Prostate gland (tissue), 2 donors: Measurements from ENCODE around the gene WWTR1. TPM values are rescaled to one million over a fixed set of nuclear protein-coding genes. Genes with fewer than 3 reads are reported as not detected.
A peak's percentile ranks its signal among the peaks of the same experiment; 100 is the strongest.

Experiments used
- DNase-seq: peaks from one replicate; pipeline ENCODE4 v3.0.0-alpha.2; 2019; ENCODE audit warnings: low spot score
- H3K27ac ChIP-seq, 2 donors: fragments of 200-600 bp; sonication (generic); 2 replicates each; pipeline ENCODE4 v1.5.1; 2017 to 2019
- H3K27me3 ChIP-seq: fragments of 200-600 bp; sonication (generic); replicated peaks from 2 replicates; pipeline ENCODE4 v1.5.1; 2019; ENCODE audit not compliant: insufficient read depth
- H3K36me3 ChIP-seq, 2 donors: fragments of 200-600 bp; sonication (generic); 1 replicate in 1 of 2; 2 replicates in 1 of 2; pipeline versions ENCODE4 v1.5.1 to v1.8.1; 2017 to 2019
- H3K4me1 ChIP-seq: fragments of 200-600 bp; sonication (generic); replicated peaks from 2 replicates; pipeline ENCODE4 v1.5.1; 2019
- H3K4me3 ChIP-seq, 2 donors: fragments of 200-600 bp; sonication (generic); 2 replicates each; pipeline ENCODE4 v1.5.1; 2017 to 2019
- H3K9me3 ChIP-seq: fragments of 200-600 bp; sonication (generic); 2 replicates; pipeline ENCODE4 v1.5.1; 2017
- POLR2A ChIP-seq: fragments of 450-650 bp; IDR thresholded peaks from one replicate; pipeline ENCODE4 v1.6.1; 2016; ENCODE audit warnings: antibody characterized with exemption, mild to moderate bottlenecking
- POLR2AphosphoS5 ChIP-seq: sonication (generic); formaldehyde crosslinking; IDR thresholded peaks from one replicate; pipeline ENCODE4 v1.6.1; 2017; ENCODE audit warnings: antibody characterized with exemption
- WGBS: methylation state at CpG from one replicate; pipeline ENCODE4 v1.1.5; 2018; 5-methylcytosine and 5-hydroxymethylcytosine counted together
- intact Hi-C: fragments of 100-400 bp; cut with DNase I; formaldehyde crosslinking; loops from one replicate; pipeline ENCODE4 v1.14.2; 2022
- total RNA-seq, 2 donors: library from RNA; depleted of rRNA; stranded (reverse); fragments of >200 nt; gene quantifications; one replicate each; pipeline ENCODE4 v1.1.0, GENCODE V29; 2016
- TF ChIP-seq, protein P1 (sequence below), 4 experiments: fragments of 200-600 bp in 2 of 4; fragments of 450-650 bp in 2 of 4; sonication (generic) in 2 of 4; IDR thresholded peaks; 1 replicate in 3 of 4; 2 replicates in 1 of 4; pipeline ENCODE4 v1.5.1; 2016 to 2019; ENCODE audit warnings: antibody characterized with exemption in 4 of 4, mild to moderate bottlenecking in 2 of 4, moderate library complexity in 2 of 4

WWTR1 gene
- total RNA-seq, 2 donors from 2014 or later = 47.5 to 79.4 TPM

DNA sequence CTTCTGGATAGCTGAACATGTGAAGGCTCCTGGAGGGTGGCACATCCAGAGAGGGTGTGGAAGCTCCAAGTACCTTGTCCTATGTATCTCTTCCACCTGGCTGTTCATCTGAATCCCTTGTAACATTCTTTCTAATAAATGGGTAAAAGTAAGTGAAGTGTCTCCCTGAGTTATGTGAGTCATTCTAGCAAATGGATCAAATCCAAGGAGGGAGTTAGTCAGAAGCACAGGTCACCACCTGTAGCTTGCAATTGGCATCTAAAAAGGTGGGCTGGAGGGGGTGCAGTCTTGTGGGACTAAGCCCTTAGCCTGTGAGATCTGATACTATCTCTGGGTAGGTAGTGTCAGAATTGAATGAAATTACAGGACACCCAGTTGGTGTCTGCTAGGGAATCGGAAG is 71.0 kb downstream of the WWTR1 start:
- intact Hi-C loops = no loop called here
- Histone ChIP-seq H3K27ac (no peak overlapping the region), H3K36me3 (no peaks in the 10 kb centered on the region), H3K27me3 (no peaks in the 10 kb centered on the region), H3K4me1 (peaks cover 5% of the 10 kb centered on the region), H3K9me3 (no peaks in the 10 kb centered on the region), H3K4me3 (no peak overlapping the region)
- 76% methylated on average over 1 of the region's 1 CpG for whole genome bisulfite sequencing
- DNase-seq = no peak
- TF ChIP-seq POLR2AphosphoS5 = no peak
- TF ChIP-seq, protein P1, sequence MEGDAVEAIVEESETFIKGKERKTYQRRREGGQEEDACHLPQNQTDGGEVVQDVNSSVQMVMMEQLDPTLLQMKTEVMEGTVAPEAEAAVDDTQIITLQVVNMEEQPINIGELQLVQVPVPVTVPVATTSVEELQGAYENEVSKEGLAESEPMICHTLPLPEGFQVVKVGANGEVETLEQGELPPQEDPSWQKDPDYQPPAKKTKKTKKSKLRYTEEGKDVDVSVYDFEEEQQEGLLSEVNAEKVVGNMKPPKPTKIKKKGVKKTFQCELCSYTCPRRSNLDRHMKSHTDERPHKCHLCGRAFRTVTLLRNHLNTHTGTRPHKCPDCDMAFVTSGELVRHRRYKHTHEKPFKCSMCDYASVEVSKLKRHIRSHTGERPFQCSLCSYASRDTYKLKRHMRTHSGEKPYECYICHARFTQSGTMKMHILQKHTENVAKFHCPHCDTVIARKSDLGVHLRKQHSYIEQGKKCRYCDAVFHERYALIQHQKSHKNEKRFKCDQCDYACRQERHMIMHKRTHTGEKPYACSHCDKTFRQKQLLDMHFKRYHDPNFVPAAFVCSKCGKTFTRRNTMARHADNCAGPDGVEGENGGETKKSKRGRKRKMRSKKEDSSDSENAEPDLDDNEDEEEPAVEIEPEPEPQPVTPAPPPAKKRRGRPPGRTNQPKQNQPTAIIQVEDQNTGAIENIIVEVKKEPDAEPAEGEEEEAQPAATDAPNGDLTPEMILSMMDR (IDR thresholded peaks at IDR 0.05) = no peak
- no peak for TF ChIP-seq POLR2A

DNA sequence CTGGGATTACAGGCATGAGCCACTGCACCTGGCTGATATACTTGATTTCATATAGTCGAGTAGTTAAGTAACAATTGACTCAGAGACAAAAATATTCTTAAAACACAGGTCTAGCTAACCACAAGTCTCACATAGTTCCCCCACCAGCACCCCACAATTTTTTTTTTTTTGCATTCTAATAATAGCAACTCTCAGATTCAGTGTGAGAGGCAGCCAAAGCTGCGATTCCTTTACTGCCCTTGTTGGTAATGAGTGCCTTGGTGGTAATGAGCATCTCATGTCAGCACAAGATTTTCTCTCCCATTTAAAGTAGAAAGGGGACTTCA is 72.5 kb downstream of the WWTR1 start:
- Histone ChIP-seq H3K27ac (no peak overlapping the region), H3K36me3 (no peaks in the 10 kb centered on the region), H3K9me3 (no peaks in the 10 kb centered on the region), H3K4me3 (no peak overlapping the region), H3K27me3 (no peaks in the 10 kb centered on the region), H3K4me1 (peaks cover 7% of the 10 kb centered on the region)
- no peak for DNase-seq
- intact Hi-C loops = no loop called here
- TF ChIP-seq POLR2A (no peak), POLR2AphosphoS5 (no peak)
- TF ChIP-seq, protein P1 (IDR thresholded peaks at IDR 0.05) = no peak
- 74% methylated on average over 2 of the region's 2 CpGs for WGBS

DNA sequence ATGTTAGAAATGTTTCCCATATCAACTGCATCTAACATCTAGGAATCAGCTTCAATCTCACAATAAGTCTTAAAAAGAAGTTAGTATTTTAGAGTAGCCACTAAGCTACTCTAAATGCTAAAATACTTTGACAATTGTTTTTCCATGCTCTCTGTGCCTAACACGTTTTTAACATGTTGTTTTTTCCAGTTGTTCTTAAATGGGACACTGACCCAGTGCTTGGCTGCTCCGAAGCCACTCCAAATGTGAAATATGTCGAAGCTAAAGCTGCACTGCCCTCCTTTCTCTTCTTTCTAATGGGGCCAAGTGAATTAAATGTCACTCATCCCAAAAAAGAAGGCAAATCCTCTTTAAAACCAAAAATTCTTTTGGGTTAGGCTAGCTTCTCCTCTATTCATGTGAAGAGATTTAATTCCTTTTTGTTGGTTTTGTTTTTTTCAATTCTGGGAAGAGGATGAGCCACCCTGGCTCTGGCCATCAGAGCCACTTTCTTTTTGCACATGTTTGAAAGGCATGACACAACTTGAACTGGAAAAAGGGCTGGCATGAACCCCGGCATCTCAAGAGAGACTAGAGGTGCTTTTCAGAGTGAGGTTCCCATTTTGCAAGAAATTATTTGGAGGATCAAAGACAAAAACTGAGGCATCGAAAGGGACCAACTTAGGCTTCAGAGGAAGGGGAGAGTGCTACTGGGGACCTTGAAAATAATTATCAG is 73.7 kb downstream of the WWTR1 start:
- Histone ChIP-seq H3K9me3 (no peaks in the 10 kb centered on the region), H3K27ac (peak overlapping the region; percentile 9 to 13), H3K27me3 (no peaks in the 10 kb centered on the region), H3K36me3 (no peaks in the 10 kb centered on the region), H3K4me1 (peaks cover 7% of the 10 kb centered on the region), H3K4me3 (no peak overlapping the region)
- intact Hi-C loops = no loop called here
- peak; percentile 31 for DNase-seq
- TF ChIP-seq POLR2AphosphoS5 (no peak), POLR2A (no peak)
- TF ChIP-seq, protein P1 (IDR thresholded peaks at IDR 0.05) = no peak
- 45% methylated on average over 5 of the region's 5 CpGs for WGBS

DNA sequence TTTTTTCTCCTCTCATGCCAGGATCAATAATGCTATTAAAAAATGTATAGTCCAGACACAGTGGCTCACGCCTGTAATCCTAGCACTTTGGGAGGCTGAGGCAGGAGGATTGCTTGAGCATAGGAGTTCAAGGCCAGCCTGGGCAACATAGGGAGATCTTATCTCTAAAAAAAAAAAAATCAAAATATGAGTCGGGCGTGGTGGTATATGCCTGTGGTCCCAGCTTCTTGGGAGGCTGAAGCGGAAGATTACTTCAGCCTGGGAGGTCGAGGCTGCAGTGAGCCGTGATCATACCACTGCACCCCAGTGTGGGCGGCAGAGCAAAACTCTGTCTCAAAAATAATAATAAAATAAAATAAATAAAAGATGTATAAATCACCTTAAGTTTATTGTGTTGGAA is 75.4 kb downstream of the WWTR1 start:
- WGBS = 82% methylated on average over 7 of the region's 7 CpGs
- H3K4me1 ChIP-seq = peaks cover 7% of the 10 kb centered on the region
- no peaks in the 10 kb centered on the region for H3K9me3 ChIP-seq
- no peak overlapping the region for H3K27ac ChIP-seq
- no peak overlapping the region for H3K4me3 ChIP-seq
- TF ChIP-seq POLR2AphosphoS5 (no peak), POLR2A (no peak)
- TF ChIP-seq, protein P1 (IDR thresholded peaks at IDR 0.05) = no peak
- no peak for DNase-seq
- H3K36me3 ChIP-seq = no peaks in the 10 kb centered on the region
- H3K27me3 ChIP-seq = no peaks in the 10 kb centered on the region
- intact Hi-C loops = no loop called here

DNA sequence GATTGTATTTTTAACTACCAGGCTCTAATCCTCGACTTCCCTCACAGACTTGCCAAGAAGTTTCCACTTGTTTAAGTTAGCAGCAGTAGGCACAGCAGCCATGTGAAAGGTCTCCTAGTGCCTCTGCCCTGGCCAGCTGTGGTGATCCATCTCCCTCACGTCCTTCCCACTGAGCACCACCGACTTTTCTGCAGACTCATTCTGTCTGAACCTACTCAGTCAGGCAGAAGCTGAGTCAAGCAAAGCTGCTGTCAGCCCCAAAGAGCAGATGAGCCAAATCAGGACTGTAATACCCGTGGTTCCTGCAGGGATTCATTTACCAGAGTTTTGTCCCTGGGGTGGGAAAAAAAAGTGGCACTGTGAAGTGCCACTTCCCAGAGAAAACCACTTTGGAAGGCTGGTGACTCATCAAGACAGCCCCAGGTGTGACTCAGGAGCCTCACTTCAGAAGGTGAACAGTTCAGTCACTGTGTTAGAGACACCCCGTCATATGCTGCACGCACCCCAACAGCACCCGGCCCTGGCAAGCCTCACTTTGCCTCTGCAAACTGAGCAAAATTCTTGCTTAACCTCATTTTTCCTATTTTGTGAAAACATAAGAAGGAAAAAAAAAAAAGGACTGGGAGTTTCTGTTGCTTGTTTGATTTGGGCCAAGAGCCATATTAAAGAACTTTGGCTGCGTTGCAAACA is 76.0 kb downstream of the WWTR1 start:
- no peak overlapping the region for H3K27ac ChIP-seq
- DNase-seq = peak; percentile 18

More for the DNA sequence above, 76.0 kb downstream of the WWTR1 start:
- peak; percentile 4 for TF ChIP-seq POLR2AphosphoS5
- TF ChIP-seq, protein P1 (IDR thresholded peaks at IDR 0.05) = no peak
- 21% methylated on average over 8 of the region's 8 CpGs for WGBS
- H3K9me3 ChIP-seq = no peaks in the 10 kb centered on the region
- H3K4me3 ChIP-seq = no peak overlapping the region
- no peaks in the 10 kb centered on the region for H3K36me3 ChIP-seq
- intact Hi-C loops = no loop called here
- H3K27me3 ChIP-seq = no peaks in the 10 kb centered on the region
- peaks cover 7% of the 10 kb centered on the region for H3K4me1 ChIP-seq
